Parathyroid adenoma (tissue), 2 donors: Measurements from ENCODE around the gene FMNL2.
A peak's percentile ranks its signal among the peaks of the same experiment; 100 is the strongest.

Experiments
- H2AFZ ChIP-seq: fragments of 300-600 bp; sonication (generic); one replicate; pipeline ENCODE4 v1.7.0; 2017; ENCODE audit warnings: antibody characterized with exemption, mild to moderate bottlenecking
- H3K27ac ChIP-seq: fragments of 300-600 bp; sonication (generic); one replicate; pipeline ENCODE4 v1.7.0; 2017
- H3K27me3 ChIP-seq: fragments of 300-600 bp; sonication (generic); one replicate; pipeline ENCODE4 v1.7.0; 2017; ENCODE audit warnings: low read length; ENCODE audit not compliant: control insufficient read depth, insufficient read depth
- H3K36me3 ChIP-seq: fragments of 300-600 bp; sonication (generic); one replicate; pipeline ENCODE4 v1.7.0; 2017; ENCODE audit warnings: low read length; ENCODE audit not compliant: control insufficient read depth, insufficient read depth
- H3K4me1 ChIP-seq: fragments of 300-600 bp; sonication (generic); one replicate; pipeline ENCODE4 v1.7.0; 2017; ENCODE audit warnings: control low read depth
- H3K4me2 ChIP-seq: fragments of 300-600 bp; sonication (generic); one replicate; pipeline ENCODE4 v1.7.0; 2017; ENCODE audit warnings: low read length
- H3K4me3 ChIP-seq: fragments of 300-600 bp; sonication (generic); one replicate; pipeline ENCODE4 v1.7.0; 2017; ENCODE audit warnings: low read depth, low read length
- H3K79me2 ChIP-seq: fragments of 300-600 bp; sonication (generic); one replicate; pipeline ENCODE4 v1.7.0; 2017; ENCODE audit warnings: control low read depth
- H3K9ac ChIP-seq: fragments of 300-600 bp; sonication (generic); one replicate; pipeline ENCODE4 v1.7.0; 2017; ENCODE audit warnings: mild to moderate bottlenecking
- H3K9me3 ChIP-seq: fragments of 300-600 bp; sonication (generic); one replicate; pipeline ENCODE4 v1.7.0; 2017; ENCODE audit warnings: low read length; ENCODE audit not compliant: control insufficient read depth
- CTCF ChIP-seq: fragments of 300-600 bp; sonication (generic); IDR thresholded peaks from one replicate; pipeline ENCODE4 v1.7.0; 2017; ENCODE audit warnings: antibody characterized with exemption, mild to moderate bottlenecking
- donor health status: primary hyperparathyroidism.

The FMNL2 gene

GRCh38 chr2:152578573-152578972 is 243.6 kb downstream of the FMNL2 start:
- Histone ChIP-seq H3K4me1 (peaks cover 26% of the 10 kb centered on the region), H3K9me3 (no peaks in the 10 kb centered on the region), H3K27ac (no peak overlapping the region)

GRCh38 chr2:152580714-152581113 is 245.7 kb downstream of the FMNL2 start:
- Histone ChIP-seq H3K36me3 (no peaks in the 10 kb centered on the region), H3K9me3 (no peaks in the 10 kb centered on the region), H3K4me2 (peak overlapping the region; percentile 20), H3K9ac (no peak overlapping the region), H3K4me3 (no peak overlapping the region), H2AFZ (peak overlapping the region; percentile 0), H3K27me3 (no peaks in the 10 kb centered on the region), H3K4me1 (peaks cover 30% of the 10 kb centered on the region), H3K79me2 (no peaks in the 10 kb centered on the region), H3K27ac (peak overlapping the region; percentile 67)
- no peak for TF ChIP-seq CTCF

More at GRCh38 chr2:152578573-152578972, 243.6 kb downstream of the FMNL2 start:
- TF ChIP-seq CTCF = no peak
- Histone ChIP-seq H3K79me2 (no peaks in the 10 kb centered on the region), H2AFZ (no peak overlapping the region), H3K4me3 (no peak overlapping the region), H3K9ac (no peak overlapping the region), H3K27me3 (no peaks in the 10 kb centered on the region), H3K36me3 (no peaks in the 10 kb centered on the region), H3K4me2 (no peak overlapping the region)

- TF ChIP-seq CTCF = no peak
- Histone ChIP-seq H3K9ac (no peak overlapping the region), H3K79me2 (no peaks in the 10 kb centered on the region), H3K4me2 (no peak overlapping the region), H2AFZ (peak overlapping the region; percentile 0), H3K27me3 (no peaks in the 10 kb centered on the region), H3K9me3 (no peaks in the 10 kb centered on the region), H3K4me3 (no peak overlapping the region), H3K27ac (peak overlapping the region; percentile 67), H3K4me1 (peaks cover 34% of the 10 kb centered on the region), H3K36me3 (no peaks in the 10 kb centered on the region)
These were observed 246.4 kb downstream of the FMNL2 start for GRCh38 chr2:152581360-152581759.

GRCh38 chr2:152582081-152582480 is 247.1 kb downstream of the FMNL2 start:
- Histone ChIP-seq H3K4me2 (no peak overlapping the region), H2AFZ (no peak overlapping the region), H3K4me3 (no peak overlapping the region), H3K4me1 (peaks cover 34% of the 10 kb centered on the region), H3K9ac (no peak overlapping the region), H3K9me3 (no peaks in the 10 kb centered on the region), H3K27me3 (no peaks in the 10 kb centered on the region), H3K27ac (no peak overlapping the region), H3K36me3 (no peaks in the 10 kb centered on the region), H3K79me2 (no peaks in the 10 kb centered on the region)
- TF ChIP-seq CTCF = no peak

- Histone ChIP-seq H3K36me3 (no peaks in the 10 kb centered on the region), H3K4me2 (no peak overlapping the region), H3K27me3 (no peaks in the 10 kb centered on the region), H3K4me3 (no peak overlapping the region), H3K27ac (no peak overlapping the region), H2AFZ (no peak overlapping the region), H3K79me2 (no peaks in the 10 kb centered on the region), H3K9ac (no peak overlapping the region), H3K9me3 (no peaks in the 10 kb centered on the region), H3K4me1 (peaks cover 30% of the 10 kb centered on the region)
- TF ChIP-seq CTCF = no peak
These were observed 248.7 kb downstream of the FMNL2 start for GRCh38 chr2:152583512-152584229.
